GM06990 (cell line): ENCODE results near the gene SPSB4.

Experiments
- DNase-seq: peaks from one replicate; pipeline ENCODE4 v3.0.0-alpha.2; 2011; ENCODE audit not compliant: insufficient read length; ENCODE audit errors: extremely low read depth
- H3K27me3 ChIP-seq: replicated peaks from 2 replicates; pipeline ENCODE4 v1.6.0; 2011; ENCODE audit warnings: low read length; ENCODE audit not compliant: control insufficient read depth, insufficient read depth
- H3K36me3 ChIP-seq: 2 replicates; pipeline ENCODE4 v1.5.1; 2011; ENCODE audit warnings: low read length; ENCODE audit not compliant: control insufficient read depth, insufficient read depth
- H3K4me3 ChIP-seq: replicated peaks from 2 replicates; pipeline ENCODE4 v1.5.1; 2011; ENCODE audit warnings: low read depth, mild to moderate bottlenecking, control low read depth, low read length
- CTCF ChIP-seq: IDR thresholded peaks from 2 replicates; pipeline ENCODE4 v1.5.1; 2011; ENCODE audit warnings: low read length, control low read depth, mild to moderate bottlenecking, inconsistent platforms; ENCODE audit not compliant: insufficient read depth, poor library complexity, severe bottlenecking

Gene SPSB4

GRCh38 chr3:141070229-141070628, 19.1 kb downstream of the SPSB4 start:
- Histone ChIP-seq H3K27me3 (peaks cover 1% of the 10 kb centered on the region; the same call in 1 of the 2 replicates), H3K36me3 (no peaks in the 10 kb centered on the region), H3K4me3 (no peak overlapping the region)
- DNase-seq: no peak
- no peak for TF ChIP-seq CTCF

- Histone ChIP-seq H3K36me3 (no peaks in the 10 kb centered on the region), H3K4me3 (no peak overlapping the region), H3K27me3 (peaks cover 1% of the 10 kb centered on the region; the same call in 1 of the 2 replicates)
- DNase-seq: no peak
- TF ChIP-seq CTCF: no peak
These were observed 19.7 kb downstream of the SPSB4 start for GRCh38 chr3:141070727-141071357.

GRCh38 chr3:141071681-141072260, 20.6 kb downstream of the SPSB4 start:
- DNase-seq: no peak
- Histone ChIP-seq H3K36me3 (no peaks in the 10 kb centered on the region), H3K27me3 (peaks cover 1% of the 10 kb centered on the region; the same call in 1 of the 2 replicates), H3K4me3 (no peak overlapping the region)
- TF ChIP-seq CTCF: no peak

- no peak for DNase-seq
- TF ChIP-seq CTCF: no peak
These were observed 21.8 kb downstream of the SPSB4 start for GRCh38 chr3:141072950-141073349.

GRCh38 chr3:141073580-141073979, 22.4 kb downstream of the SPSB4 start:
- H3K36me3 ChIP-seq: no peaks in the 10 kb centered on the region
- TF ChIP-seq CTCF: no peak
- H3K4me3 ChIP-seq: no peak overlapping the region
- H3K27me3 ChIP-seq: peaks cover 1% of the 10 kb centered on the region; the same call in 1 of the 2 replicates
- DNase-seq: no peak

More at GRCh38 chr3:141072950-141073349, 21.8 kb downstream of the SPSB4 start:
- no peak overlapping the region for H3K4me3 ChIP-seq
- H3K36me3 ChIP-seq: no peaks in the 10 kb centered on the region
- H3K27me3 ChIP-seq: peaks cover 1% of the 10 kb centered on the region; the same call in 1 of the 2 replicates

- TF ChIP-seq CTCF: no peak
These were observed 23.4 kb downstream of the SPSB4 start for GRCh38 chr3:141074529-141074928.

More at GRCh38 chr3:141074529-141074928, 23.4 kb downstream of the SPSB4 start:
- H3K27me3 ChIP-seq: peaks cover 1% of the 10 kb centered on the region; the same call in 1 of the 2 replicates
- H3K36me3 ChIP-seq: no peaks in the 10 kb centered on the region
- no peak for DNase-seq
- no peak overlapping the region for H3K4me3 ChIP-seq
